Liver (tissue), 9 donors: ENCODE results near the gene RNPEPL1. TPM values are rescaled to one million over a fixed set of nuclear protein-coding genes. Genes with fewer than 3 reads are reported as not detected.

ENCODE experiments used
- DNase-seq: peaks from one replicate; pipeline ENCODE4 v3.0.0-alpha.2; 2017; ENCODE audit warnings: low spot score
- H3K27ac ChIP-seq, 2 donors: one replicate each; pipeline ENCODE4 v1.7.0; 2013; ENCODE audit warnings: inconsistent platforms in 2 of 2, low read length in 2 of 2, control low read depth in 1 of 2, low read depth in 1 of 2, mild to moderate bottlenecking in 1 of 2
- H3K27me3 ChIP-seq, 4 donors: one replicate each; pipeline versions ENCODE4 v1.6.1 to v1.7.0; 2013; ENCODE audit warnings: low read length in 3 of 4, inconsistent platforms in 1 of 4, mild to moderate bottlenecking in 1 of 4, moderate library complexity in 1 of 4; ENCODE audit not compliant: control insufficient read depth in 4 of 4, insufficient read depth in 4 of 4
- H3K36me3 ChIP-seq, 4 donors: one replicate each; pipeline versions ENCODE4 v1.6.1 to v1.7.0; 2013; ENCODE audit warnings: low read length in 3 of 4, mild to moderate bottlenecking in 3 of 4, low read depth in 1 of 4, moderate library complexity in 1 of 4; ENCODE audit not compliant: control insufficient read depth in 4 of 4, insufficient read depth in 3 of 4
- H3K4me1 ChIP-seq, 4 donors: one replicate each; pipeline versions ENCODE4 v1.6.1 to v1.7.0; 2013; ENCODE audit warnings: low read length in 3 of 4, mild to moderate bottlenecking in 3 of 4, moderate library complexity in 1 of 4; ENCODE audit not compliant: control insufficient read depth in 4 of 4, insufficient read depth in 4 of 4
- H3K4me3 ChIP-seq, 3 donors: one replicate each; pipeline versions ENCODE4 v1.6.1 to v1.7.0; 2013; ENCODE audit warnings: low read length in 3 of 3, control low read depth in 1 of 3, low read depth in 1 of 3, mild to moderate bottlenecking in 1 of 3
- H3K9ac ChIP-seq, 2 donors: one replicate each; pipeline ENCODE4 v1.7.0; 2013; ENCODE audit warnings: low read length in 2 of 2, mild to moderate bottlenecking in 2 of 2, moderate library complexity in 2 of 2, control low read depth in 1 of 2, low read depth in 1 of 2
- H3K9me3 ChIP-seq, 4 donors: one replicate each; pipeline versions ENCODE4 v1.6.1 to v1.7.0; 2013; ENCODE audit warnings: low read length in 3 of 4; ENCODE audit not compliant: control insufficient read depth in 4 of 4
- CTCF ChIP-seq: fragments of 150-350 bp; IDR thresholded peaks from 2 replicates; pipeline ENCODE4 v1.5.1; 2017; ENCODE audit warnings: improper control_type of control experiment, low read depth, low read length; ENCODE audit not compliant: missing input control
- EGR1 ChIP-seq, 2 donors: IDR thresholded peaks; 2 replicates each; pipeline ENCODE4 v1.6.1; 2016 to 2018; ENCODE audit warnings: antibody characterized with exemption in 2 of 2, low read depth in 2 of 2
- FOXA1 ChIP-seq: IDR thresholded peaks from 2 replicates; pipeline ENCODE4 v1.6.1; 2016; ENCODE audit warnings: antibody characterized with exemption
- FOXA2 ChIP-seq: IDR thresholded peaks from 2 replicates; pipeline ENCODE4 v1.6.1; 2016; ENCODE audit warnings: antibody characterized with exemption
- GABPA ChIP-seq, 2 donors: IDR thresholded peaks in 1 of 2; conservative IDR thresholded peaks in 1 of 2; 2 replicates each; pipeline ENCODE4 v1.6.1; 2016; ENCODE audit warnings: antibody characterized with exemption in 2 of 2, mild to moderate bottlenecking in 1 of 2, moderate library complexity in 1 of 2
- HNF4A ChIP-seq, 2 donors: conservative IDR thresholded peaks; 2 replicates each; pipeline ENCODE4 v1.6.1; 2016; ENCODE audit warnings: antibody characterized with exemption in 2 of 2, mild to moderate bottlenecking in 2 of 2
- HNF4G ChIP-seq: IDR thresholded peaks from 2 replicates; pipeline ENCODE4 v1.6.1; 2016; ENCODE audit warnings: antibody characterized with exemption
- JUND ChIP-seq, 2 donors: IDR thresholded peaks; 2 replicates each; pipeline ENCODE4 v1.6.1; 2016; ENCODE audit warnings: antibody characterized with exemption in 2 of 2
- MAX ChIP-seq: IDR thresholded peaks from 2 replicates; pipeline ENCODE4 v1.6.1; 2016; ENCODE audit warnings: antibody characterized with exemption
- NR2F2 ChIP-seq: IDR thresholded peaks from 2 replicates; pipeline ENCODE4 v1.6.1; 2016; ENCODE audit warnings: antibody characterized with exemption
- RAD21 ChIP-seq, 2 donors: IDR thresholded peaks; 2 replicates each; pipeline ENCODE4 v1.6.1; 2016; ENCODE audit warnings: antibody characterized with exemption in 2 of 2, mild to moderate bottlenecking in 2 of 2
- REST ChIP-seq: IDR thresholded peaks from 2 replicates; pipeline ENCODE4 v1.6.1; 2016; ENCODE audit warnings: antibody characterized with exemption, mild to moderate bottlenecking
- RXRA ChIP-seq, 2 donors: IDR thresholded peaks; 2 replicates each; pipeline ENCODE4 v1.6.1; 2017 to 2018; ENCODE audit warnings: antibody characterized with exemption in 2 of 2, mild to moderate bottlenecking in 1 of 2
- SP1 ChIP-seq: IDR thresholded peaks from 2 replicates; pipeline ENCODE4 v1.6.1; 2018; ENCODE audit warnings: antibody characterized with exemption, mild to moderate bottlenecking
- TAF1 ChIP-seq: conservative IDR thresholded peaks from 2 replicates; pipeline ENCODE4 v1.6.1; 2016; ENCODE audit warnings: antibody characterized with exemption, mild to moderate bottlenecking
- YY1 ChIP-seq: IDR thresholded peaks from 2 replicates; pipeline ENCODE4 v1.6.1; 2016; ENCODE audit warnings: antibody characterized with exemption, mild to moderate bottlenecking
- ZBTB33 ChIP-seq: IDR thresholded peaks from 2 replicates; pipeline ENCODE4 v1.6.1; 2016; ENCODE audit warnings: antibody characterized with exemption
- WGBS: extraction: QIAGEN DNeasy Blood & Tissue Kit; methylation state at CpG from one replicate; pipeline ENCODE4 v1.1.7; 2013; 5-methylcytosine and 5-hydroxymethylcytosine counted together
- polyA plus RNA-seq, 2 donors: library from polyadenylated mRNA; stranded (reverse) in 1 of 2; unstranded in 1 of 2; fragments of 200-250 nt in 1 of 2; fragments of >200 nt in 1 of 2; fragmentation: Nextera tagmentation in 1 of 2; extraction: Ambion mirVana in 1 of 2; gene quantifications; one replicate each; pipeline versions ENCODE4 v1.2.1 to v1.2.3, GENCODE V29; 2013 to 2015
- total RNA-seq, 2 donors: library from RNA; depleted of rRNA; stranded (reverse); fragments of >200 nt; gene quantifications; one replicate each; pipeline ENCODE4 v1.2.3, GENCODE V29; 2014
- TF ChIP-seq, protein P1 (sequence below): IDR thresholded peaks from 2 replicates; pipeline ENCODE4 v1.6.1; 2016; ENCODE audit warnings: antibody characterized with exemption
- donor health status: healthy.
- donor health status: healthy.
- donor health status: healthy.
- donor health status: healthy.
- donor health status: healthy.

The RNPEPL1 gene
- total and polyA plus RNA-seq, 4 donors: 24.8 to 43.9 (median 29.4) TPM

DNA sequence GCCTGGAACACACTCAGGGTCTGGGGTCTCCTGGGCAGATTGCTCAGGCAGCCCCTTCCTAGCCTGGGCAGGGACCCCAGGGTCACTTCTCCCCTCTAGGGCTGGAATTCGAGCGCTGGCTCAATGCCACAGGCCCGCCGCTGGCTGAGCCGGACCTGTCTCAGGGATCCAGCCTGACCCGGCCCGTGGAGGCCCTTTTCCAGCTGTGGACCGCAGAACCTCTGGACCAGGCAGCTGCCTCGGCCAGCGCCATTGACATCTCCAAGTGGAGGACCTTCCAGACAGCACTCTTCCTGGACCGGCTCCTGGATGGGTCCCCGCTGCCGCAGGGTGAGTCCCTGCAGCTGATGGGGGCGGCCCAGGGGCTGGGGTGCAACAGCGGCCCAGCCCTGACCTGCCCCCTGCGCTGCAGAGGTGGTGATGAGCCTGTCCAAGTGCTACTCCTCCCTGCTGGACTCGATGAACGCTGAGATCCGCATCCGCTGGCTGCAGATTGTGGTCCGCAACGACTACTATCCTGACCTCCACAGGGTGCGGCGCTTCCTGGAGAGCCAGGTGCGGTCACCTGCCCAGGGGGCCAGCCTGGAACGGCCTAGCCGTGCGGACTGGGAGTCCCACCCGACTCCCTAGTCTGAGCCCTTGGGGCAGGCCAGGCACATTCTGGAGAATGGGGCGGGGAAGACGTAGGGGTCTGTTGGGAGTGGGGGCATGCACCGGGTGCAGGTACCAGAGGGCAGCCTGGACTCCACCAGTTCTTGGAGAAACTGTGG, 8.3 kb downstream of the RNPEPL1 start:
- peaks cover 0 to 45% (median 6%) of the 10 kb centered on the region in 4 donors for H3K36me3 ChIP-seq
- H3K4me1 ChIP-seq: peaks cover 9 to 25% (median 21%) of the 10 kb centered on the region in 4 donors
- 94% methylated on average over 32 of the region's 32 CpGs for WGBS

More for the DNA sequence above, 8.3 kb downstream of the RNPEPL1 start:
- Histone ChIP-seq H3K27ac (no peak overlapping the region), H3K4me3 (no peak overlapping the region), H3K27me3 (no peaks in the 10 kb centered on the region), H3K9me3 (no peaks in the 10 kb centered on the region), H3K9ac (no peak overlapping the region)
- TF ChIP-seq YY1: no peak
- no peak for TF ChIP-seq GABPA (IDR thresholded peaks at IDR 0.05 in 1 of 2, conservative IDR thresholded peaks at IDR 0.05 in 1 of 2)
- TF ChIP-seq JUND (IDR thresholded peaks at IDR 0.05): no peak
- TF ChIP-seq EGR1 (IDR thresholded peaks at IDR 0.05; ENCODE audit: low read depth in 2 of 2): no peak
- TF ChIP-seq FOXA2: no peak
- TF ChIP-seq RAD21 (IDR thresholded peaks at IDR 0.05): no peak
- TF ChIP-seq HNF4A (conservative IDR thresholded peaks at IDR 0.05): no peak
- TF ChIP-seq SP1: no peak
- TF ChIP-seq FOXA1: no peak
- no peak for TF ChIP-seq REST
- no peak for TF ChIP-seq ZBTB33
- TF ChIP-seq NR2F2: no peak
- TF ChIP-seq MAX: no peak
- no peak for TF ChIP-seq RXRA (IDR thresholded peaks at IDR 0.05)
- TF ChIP-seq HNF4G: no peak
- TF ChIP-seq TAF1: no peak
- TF ChIP-seq, protein P1, sequence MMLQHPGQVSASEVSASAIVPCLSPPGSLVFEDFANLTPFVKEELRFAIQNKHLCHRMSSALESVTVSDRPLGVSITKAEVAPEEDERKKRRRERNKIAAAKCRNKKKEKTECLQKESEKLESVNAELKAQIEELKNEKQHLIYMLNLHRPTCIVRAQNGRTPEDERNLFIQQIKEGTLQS: no peak
- TF ChIP-seq CTCF: no peak
- no peak for DNase-seq
